ENCODE measurements around the gene RETN. TPM values are rescaled to one million over a fixed set of nuclear protein-coding genes. Genes with fewer than 3 reads are reported as not detected.

Gene RETN
- total and polyA plus RNA-seq, 2 of the 8 experiments (the other 6 are each of a cell fraction or from before 2014, with no cell fraction given): not detected

DNA sequence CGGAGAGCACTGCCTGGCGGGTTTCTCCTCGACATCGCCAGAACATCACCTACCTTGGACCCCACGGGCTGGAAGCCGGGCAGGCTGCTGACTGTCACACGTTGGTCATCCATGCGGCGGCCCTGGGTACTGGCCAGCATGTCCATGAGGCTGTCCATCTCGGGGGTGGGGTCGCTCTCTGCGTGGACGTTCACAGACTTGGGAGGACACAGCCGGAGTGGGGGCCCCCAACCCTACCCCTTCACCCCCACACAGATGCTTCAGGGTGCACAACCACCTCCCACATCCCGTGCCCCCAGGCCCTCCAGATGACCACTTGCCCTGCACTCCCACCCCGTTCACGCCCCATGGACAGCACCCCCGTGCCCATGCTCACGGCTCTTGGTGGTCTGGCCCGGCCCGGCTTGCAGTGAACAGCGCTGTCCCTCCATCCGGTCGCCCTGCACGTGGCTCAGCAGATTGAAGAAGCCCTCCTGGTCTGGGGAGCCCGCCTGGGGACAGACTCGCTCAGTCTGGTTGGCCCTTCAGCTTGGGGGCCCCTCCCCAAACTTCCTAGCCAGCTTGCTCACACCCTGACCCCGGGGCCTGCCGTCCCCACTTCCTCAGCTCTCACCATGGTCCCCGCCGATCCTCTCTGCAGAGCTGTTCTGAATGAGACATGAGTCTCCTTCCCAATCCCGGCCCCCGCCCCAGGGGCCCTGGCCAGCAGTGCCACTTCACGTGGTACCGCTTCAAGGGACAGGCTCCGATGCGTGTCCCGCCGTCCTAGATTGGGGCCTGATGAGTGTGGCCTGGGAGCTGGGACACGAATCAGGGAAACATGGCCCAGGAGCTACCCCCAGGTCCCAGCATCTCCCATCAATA is 36.3 kb upstream of the RETN start:
- TF ChIP-seq PHF8 (conservative IDR thresholded peaks at IDR 0.05; ENCODE audit: low read depth, low read length) (no peak), SUZ12 (IDR thresholded peaks at IDR 0.05; ENCODE audit: low read length) (no peak), RBBP5 (IDR thresholded peaks at IDR 0.05; ENCODE audit: borderline replicate concordance, low read depth, low read length) (no peak), EP300 (IDR thresholded peaks at IDR 0.05; ENCODE audit: borderline replicate concordance in 1 of 2, low read depth in 2 of 2, low read length in 2 of 2) (no peak), POLR2A (IDR thresholded peaks at IDR 0.05; ENCODE audit: control extremely low read depth in 1 of 2, low read depth in 2 of 2, low read length in 2 of 2) (peak in 1 of 2 experiments; percentile 22; a peak in 1 of 3 replicates), BCL11A (IDR thresholded peaks at IDR 0.05; ENCODE audit: low read depth in 2 of 2, low read length in 2 of 2) (no peak)
- no peak overlapping the region for H3K27ac ChIP-seq (ENCODE audit: low read depth, low read length)
- H3K56ac ChIP-seq (replicated peaks; ENCODE audit: insufficient read length, low read depth, low read length): no peak overlapping the region
- no peak overlapping the region for H3K4me2 ChIP-seq (ENCODE audit: insufficient read depth in 1 of 2, low read depth in 2 of 2, low read length in 2 of 2)
- no peak overlapping the region for H2AFZ ChIP-seq (ENCODE audit: low read length)
- H4K5ac ChIP-seq (ENCODE audit: insufficient read length, low read depth, low read length): no peak overlapping the region
- H3K79me1 ChIP-seq (ENCODE audit: low read depth, low read length): peaks cover 18% of the 10 kb centered on the region
- H3K18ac ChIP-seq (ENCODE audit: extremely low read depth, low read length): no peak overlapping the region
- H4K91ac ChIP-seq (replicated peaks; ENCODE audit: insufficient read length, low read length): no peak overlapping the region
- no peak overlapping the region for H2BK20ac ChIP-seq (ENCODE audit: low read length)
- FAIRE-seq (no peak), DNase-seq (ENCODE audit: low read depth in 1 of 2, low spot score in 2 of 2) (no peak)
- no peak overlapping the region for H3K4me3 ChIP-seq (ENCODE audit: extremely low read depth in 1 of 4, insufficient read depth in 2 of 4, low read depth in 3 of 4, low read length in 4 of 4)
- H3K27me3 ChIP-seq (replicated peaks in 1 of 4; ENCODE audit: control insufficient read depth in 3 of 4, extremely low read depth in 1 of 4, insufficient read depth in 3 of 4, low read length in 3 of 4): peaks cover 3 to 19% (median 16%) of the 10 kb centered on the region in 4 experiments
- no peak overlapping the region for H3K4ac ChIP-seq (replicated peaks; ENCODE audit: insufficient read length, low read depth, low read length)
- H3K9me3 ChIP-seq (ENCODE audit: insufficient read depth in 2 of 2, low read depth in 1 of 2, low read length in 1 of 2): no peaks in the 10 kb centered on the region
- H2BK120ac ChIP-seq (replicated peaks; ENCODE audit: low read depth, low read length): no peak overlapping the region
- H2BK12ac ChIP-seq (ENCODE audit: low read depth, low read length): no peak overlapping the region
- H3K4me1 ChIP-seq (replicated peaks in 1 of 4; ENCODE audit: control insufficient read depth in 3 of 4, insufficient read depth in 4 of 4, low read length in 3 of 4): peaks cover 0 to 12% (median 5%) of the 10 kb centered on the region in 4 experiments; a peak in 4 of 7 replicates
- CTCF ChIA-PET (ENCODE audit: partially characterized antibody): interaction anchor here (0.7 to 1.6 kb wide), 4 partner anchors 26 to 167 kb away, joined by 3 to 7 read pairs (median 4); partner anchors contain the start of gene TRAPPC5
- H3K23me2 ChIP-seq (ENCODE audit: low read depth, low read length): peaks cover 14% of the 10 kb centered on the region
- H2AK5ac ChIP-seq (ENCODE audit: low read depth, low read length): no peak overlapping the region
- H4K8ac ChIP-seq (ENCODE audit: extremely low read depth, insufficient read depth, low read length): no peak overlapping the region
- POLR2A ChIA-PET (ENCODE audit: partially characterized antibody): interaction anchor here (0.8 to 5.7 kb wide), 4 partner anchors 9 to 14 kb away, joined by 3 to 34 read pairs (median 5); no protein-coding TSS in a partner anchor
- no peak overlapping the region for H3K14ac ChIP-seq (ENCODE audit: insufficient read length)
- 92% methylated on average over 34 of the region's 40 CpGs; no CpG with 5 or more reads in 1 of the 2 experiments for WGBS, 2 experiments (ENCODE audit: extremely low coverage in 1 of 2, insufficient coverage in 1 of 2, insufficient read length in 1 of 2, insufficient replicate concordance in 2 of 2, low coverage in 1 of 2, low lambda C conversion rate in 2 of 2, missing lambda C conversion rate in 1 of 2)
- H2BK5ac ChIP-seq (ENCODE audit: low read depth, low read length): no peak overlapping the region
- no peak overlapping the region for H3K23ac ChIP-seq (ENCODE audit: insufficient read length)
- peaks cover 3 to 8% of the 10 kb centered on the region in 2 experiments for H4K20me1 ChIP-seq (replicated peaks in 1 of 2; ENCODE audit: control insufficient read depth in 1 of 2, insufficient read depth in 2 of 2, low read length in 2 of 2)
- H3K79me2 ChIP-seq (ENCODE audit: control insufficient read depth in 1 of 2, insufficient read depth in 2 of 2, low read length in 2 of 2): peaks cover 10 to 31% of the 10 kb centered on the region in 2 experiments; a peak in 3 of 4 replicates
- no peak overlapping the region for H2BK15ac ChIP-seq (ENCODE audit: low read length)
- no peak overlapping the region for H3K9ac ChIP-seq (replicated peaks in 1 of 4; ENCODE audit: extremely low read depth in 1 of 4, low read depth in 3 of 4, low read length in 3 of 4)
- H3K36me3 ChIP-seq (ENCODE audit: control insufficient read depth in 2 of 4, insufficient read depth in 4 of 4, low read length in 3 of 4): no peaks in the 10 kb centered on the region; a peak in 2 of 8 replicates

Measured in H1 (cell line).